ENCODE measurements around the gene RNF44. TPM values are rescaled to one million over a fixed set of nuclear protein-coding genes. Genes with fewer than 3 reads are reported as not detected.

The RNF44 gene
- total and polyA plus RNA-seq, 2 experiments from 2014 or later, result 13.0 to 17.4 TPM

DNA sequence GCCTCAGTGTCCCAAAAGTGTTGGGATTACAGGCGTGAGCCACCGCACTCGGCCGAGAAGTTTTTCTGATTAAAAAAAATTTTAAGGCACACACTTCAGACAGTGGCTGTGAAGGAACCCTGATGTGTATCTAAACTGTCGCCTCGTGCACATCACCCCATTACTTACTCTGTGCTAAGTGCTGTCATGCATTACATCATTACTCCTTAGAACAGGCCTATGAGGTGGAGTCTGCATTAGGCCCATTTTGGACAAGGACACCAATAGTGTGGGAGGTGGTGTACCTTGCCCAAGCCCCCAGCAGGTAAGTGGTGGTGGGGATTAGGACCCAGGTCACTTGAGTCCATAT lies 8.2 kb upstream of the RNF44 start:
- WGBS (ENCODE audit: low lambda C conversion rate, missing lambda C conversion rate), result 95% methylated on average over 6 of the region's 6 CpGs
- peaks cover 54% of the 10 kb centered on the region for H3K4me1 ChIP-seq (ENCODE audit: insufficient read depth)

DNA sequence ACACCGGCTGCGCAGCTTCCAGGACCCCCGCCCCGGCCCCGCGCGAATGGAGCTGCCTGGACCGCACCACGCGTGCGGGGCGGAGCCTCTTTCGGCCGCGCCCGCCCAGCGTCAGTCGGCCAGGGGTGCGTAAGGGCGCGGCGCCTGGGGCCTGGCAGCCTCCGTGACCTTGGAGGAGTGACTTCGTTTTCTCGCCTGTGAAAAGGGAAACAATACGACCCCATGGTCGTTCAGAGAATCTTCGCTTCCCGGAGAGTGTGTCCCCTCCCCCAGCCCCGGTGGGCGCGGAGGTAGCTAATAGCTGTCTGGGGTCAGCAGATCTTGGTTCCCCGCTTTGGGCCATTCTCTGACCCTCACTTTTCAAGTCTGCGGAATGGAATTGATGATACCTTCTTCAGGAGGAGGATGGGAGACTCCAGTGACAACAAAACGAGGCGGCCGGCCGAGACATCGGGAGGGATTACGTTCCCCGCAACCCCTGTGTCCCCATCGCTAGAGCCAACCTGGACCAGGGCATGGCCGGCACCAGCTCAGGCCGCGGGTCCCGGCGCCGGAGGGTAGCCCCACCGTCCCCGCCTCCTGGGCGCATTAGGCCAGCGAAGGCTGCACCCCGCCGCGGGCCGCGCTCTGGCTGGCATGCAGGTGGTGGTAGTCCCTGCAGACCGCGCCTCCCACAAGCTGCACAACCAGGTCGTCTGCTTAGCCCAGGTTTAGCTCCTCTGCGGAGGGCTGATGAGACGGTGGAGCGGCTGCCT lies 6.4 kb upstream of the RNF44 start:
- Histone ChIP-seq H3K27me3 (no peaks in the 10 kb centered on the region), H3K9me3 (ENCODE audit: low read depth) (no peaks in the 10 kb centered on the region), H3K4me2 (peak overlapping the region; percentile 97), H3K4me1 (ENCODE audit: insufficient read depth) (peaks cover 46% of the 10 kb centered on the region), H3K27ac (peak overlapping the region; percentile 99), H4K20me1 (ENCODE audit: insufficient read depth, poor library complexity, severe bottlenecking) (no peaks in the 10 kb centered on the region), H3K36me3 (replicated peaks; ENCODE audit: insufficient read depth, low read depth) (no peaks in the 10 kb centered on the region), H3K79me2 (peaks cover 5% of the 10 kb centered on the region), H3K4me3 (peak overlapping the region; percentile 40), H3K9me2 (replicated peaks; ENCODE audit: insufficient read depth) (no peaks in the 10 kb centered on the region), H2AFZ (peak overlapping the region; percentile 71)
- peak; percentile 91 for DNase-seq (ENCODE audit: low spot score)
- TF ChIP-seq EZH2phosphoT487 (IDR thresholded peaks at IDR 0.05; ENCODE audit: low read depth, severe bottlenecking, unreplicated experiment), result no peak
- 1% methylated on average over 55 of the region's 63 CpGs for WGBS (ENCODE audit: low lambda C conversion rate, missing lambda C conversion rate)

More for the DNA sequence above, 8.2 kb upstream of the RNF44 start:
- TF ChIP-seq, protein P1, sequence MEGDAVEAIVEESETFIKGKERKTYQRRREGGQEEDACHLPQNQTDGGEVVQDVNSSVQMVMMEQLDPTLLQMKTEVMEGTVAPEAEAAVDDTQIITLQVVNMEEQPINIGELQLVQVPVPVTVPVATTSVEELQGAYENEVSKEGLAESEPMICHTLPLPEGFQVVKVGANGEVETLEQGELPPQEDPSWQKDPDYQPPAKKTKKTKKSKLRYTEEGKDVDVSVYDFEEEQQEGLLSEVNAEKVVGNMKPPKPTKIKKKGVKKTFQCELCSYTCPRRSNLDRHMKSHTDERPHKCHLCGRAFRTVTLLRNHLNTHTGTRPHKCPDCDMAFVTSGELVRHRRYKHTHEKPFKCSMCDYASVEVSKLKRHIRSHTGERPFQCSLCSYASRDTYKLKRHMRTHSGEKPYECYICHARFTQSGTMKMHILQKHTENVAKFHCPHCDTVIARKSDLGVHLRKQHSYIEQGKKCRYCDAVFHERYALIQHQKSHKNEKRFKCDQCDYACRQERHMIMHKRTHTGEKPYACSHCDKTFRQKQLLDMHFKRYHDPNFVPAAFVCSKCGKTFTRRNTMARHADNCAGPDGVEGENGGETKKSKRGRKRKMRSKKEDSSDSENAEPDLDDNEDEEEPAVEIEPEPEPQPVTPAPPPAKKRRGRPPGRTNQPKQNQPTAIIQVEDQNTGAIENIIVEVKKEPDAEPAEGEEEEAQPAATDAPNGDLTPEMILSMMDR (IDR thresholded peaks at IDR 0.05; ENCODE audit: poor library complexity), result no peak
- TF ChIP-seq EZH2 (IDR thresholded peaks at IDR 0.05; ENCODE audit: borderline replicate concordance), result no peak
- no peak for TF ChIP-seq EZH2phosphoT487 (IDR thresholded peaks at IDR 0.05; ENCODE audit: low read depth, severe bottlenecking, unreplicated experiment)
- peak overlapping the region; percentile 68 for H3K4me2 ChIP-seq
- H3K79me2 ChIP-seq, result peaks cover 5% of the 10 kb centered on the region
- peak overlapping the region; percentile 99 for H3K27ac ChIP-seq
- H3K27me3 ChIP-seq, result no peaks in the 10 kb centered on the region
- no peak overlapping the region for H3K4me3 ChIP-seq
- H3K9me2 ChIP-seq (replicated peaks; ENCODE audit: insufficient read depth), result no peaks in the 10 kb centered on the region
- no peaks in the 10 kb centered on the region for H3K36me3 ChIP-seq (replicated peaks; ENCODE audit: insufficient read depth, low read depth)
- no peaks in the 10 kb centered on the region for H4K20me1 ChIP-seq (ENCODE audit: insufficient read depth, poor library complexity, severe bottlenecking)
- DNase-seq (ENCODE audit: low spot score), result no peak
- no peaks in the 10 kb centered on the region for H3K9me3 ChIP-seq (ENCODE audit: low read depth)
- H2AFZ ChIP-seq, result no peak overlapping the region

DNA sequence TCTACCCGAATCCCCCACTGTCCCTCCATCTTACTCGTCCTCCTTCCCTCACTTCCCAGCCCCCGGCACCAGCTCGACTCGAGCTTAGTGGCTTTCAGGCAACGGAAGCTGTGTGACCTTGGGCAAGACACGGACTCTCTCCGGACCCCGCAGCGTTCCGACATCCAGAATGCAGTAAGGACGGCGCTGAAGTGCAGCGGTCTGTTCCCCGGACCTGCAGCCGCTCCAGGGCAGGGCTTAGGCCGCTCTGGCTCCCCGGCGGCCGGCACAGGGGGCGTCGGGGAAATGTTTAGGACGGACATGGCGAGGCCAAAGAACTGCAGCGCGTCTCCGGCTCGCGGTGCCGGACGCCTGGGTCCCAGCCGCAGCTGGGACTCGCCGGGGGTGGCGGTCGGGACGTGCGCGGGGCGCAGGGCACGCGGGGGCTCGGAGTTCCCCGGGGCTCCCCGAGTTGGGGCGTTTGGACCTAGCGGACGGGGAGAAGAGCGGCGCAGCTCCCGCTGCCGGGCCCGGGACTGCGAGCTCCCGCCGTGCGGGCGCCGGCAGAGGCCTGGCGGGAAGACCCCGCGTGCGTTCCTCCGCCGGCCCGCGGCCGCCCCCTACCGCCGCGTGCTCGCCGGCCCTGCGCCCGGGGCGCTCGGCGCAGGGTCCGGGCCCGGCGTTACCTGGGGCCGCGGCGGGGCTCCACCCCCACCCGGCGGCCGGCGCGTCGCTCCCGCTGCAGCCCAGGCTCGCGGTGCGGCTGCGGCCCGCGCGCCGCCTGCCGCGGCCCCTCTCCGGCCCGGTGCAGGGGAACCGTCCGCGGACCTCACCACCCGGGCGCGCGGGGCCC lies 5.6 kb upstream of the RNF44 start:
- Histone ChIP-seq H3K4me2 (peak overlapping the region; percentile 97), H3K9me2 (replicated peaks; ENCODE audit: insufficient read depth) (no peaks in the 10 kb centered on the region), H3K9me3 (ENCODE audit: low read depth) (no peaks in the 10 kb centered on the region), H3K27me3 (no peaks in the 10 kb centered on the region), H3K79me2 (peaks cover 5% of the 10 kb centered on the region), H4K20me1 (ENCODE audit: insufficient read depth, poor library complexity, severe bottlenecking) (no peaks in the 10 kb centered on the region), H3K27ac (peak overlapping the region; percentile 99), H2AFZ (peak overlapping the region; percentile 71), H3K4me3 (peak overlapping the region; percentile 88), H3K36me3 (replicated peaks; ENCODE audit: insufficient read depth, low read depth) (no peaks in the 10 kb centered on the region), H3K4me1 (ENCODE audit: insufficient read depth) (peaks cover 44% of the 10 kb centered on the region)
- 2% methylated on average over 71 of the region's 110 CpGs for WGBS (ENCODE audit: low lambda C conversion rate, missing lambda C conversion rate)
- peak; percentile 82 for DNase-seq (ENCODE audit: low spot score)
- TF ChIP-seq EZH2phosphoT487 (IDR thresholded peaks at IDR 0.05; ENCODE audit: low read depth, severe bottlenecking, unreplicated experiment), result no peak
- no peak for TF ChIP-seq EZH2 (IDR thresholded peaks at IDR 0.05; ENCODE audit: borderline replicate concordance)
- TF ChIP-seq, protein P1 (IDR thresholded peaks at IDR 0.05; ENCODE audit: poor library complexity), result no peak

DNA sequence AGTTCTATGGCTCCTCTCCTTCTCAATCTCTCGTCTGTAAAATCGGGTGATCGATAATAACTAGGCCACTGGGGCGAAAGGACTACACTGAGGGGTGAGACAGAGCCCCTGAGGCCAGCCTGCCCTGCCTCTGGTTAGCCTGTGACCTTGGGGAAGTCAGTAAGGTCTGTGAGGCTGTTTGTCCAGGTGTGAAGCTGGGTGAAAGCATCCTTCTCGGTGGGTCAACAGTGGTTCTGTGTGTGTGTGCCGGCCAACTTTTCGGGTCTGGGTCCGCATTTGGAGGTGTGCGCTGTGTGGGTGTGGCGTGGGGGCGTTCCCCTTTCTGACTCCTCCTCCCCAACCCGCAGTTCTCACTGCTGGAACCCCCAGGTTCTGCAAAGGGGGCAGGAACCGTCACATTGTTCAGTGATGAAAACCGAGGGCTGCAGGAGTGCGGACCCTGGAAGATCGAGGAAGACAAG lies 5.0 kb upstream of the RNF44 start:
- 52% methylated on average over 15 of the region's 16 CpGs for WGBS (ENCODE audit: low lambda C conversion rate, missing lambda C conversion rate)
- no peaks in the 10 kb centered on the region for H3K27me3 ChIP-seq
- H3K36me3 ChIP-seq (replicated peaks; ENCODE audit: insufficient read depth, low read depth), result no peaks in the 10 kb centered on the region
- H3K9me2 ChIP-seq (replicated peaks; ENCODE audit: insufficient read depth), result no peaks in the 10 kb centered on the region
- no peaks in the 10 kb centered on the region for H3K9me3 ChIP-seq (ENCODE audit: low read depth)
- peaks cover 40% of the 10 kb centered on the region for H3K4me1 ChIP-seq (ENCODE audit: insufficient read depth)
- H3K27ac ChIP-seq, result peak overlapping the region; percentile 97
- peaks cover 5% of the 10 kb centered on the region for H3K79me2 ChIP-seq
- H3K4me2 ChIP-seq, result peak overlapping the region; percentile 97
- no peak for DNase-seq (ENCODE audit: low spot score)
- peak overlapping the region; percentile 88 for H3K4me3 ChIP-seq
- TF ChIP-seq EZH2phosphoT487 (IDR thresholded peaks at IDR 0.05; ENCODE audit: low read depth, severe bottlenecking, unreplicated experiment), result no peak
- TF ChIP-seq, protein P1 (IDR thresholded peaks at IDR 0.05; ENCODE audit: poor library complexity), result no peak
- no peak for TF ChIP-seq EZH2 (IDR thresholded peaks at IDR 0.05; ENCODE audit: borderline replicate concordance)
- no peaks in the 10 kb centered on the region for H4K20me1 ChIP-seq (ENCODE audit: insufficient read depth, poor library complexity, severe bottlenecking)
- peak overlapping the region; percentile 53 for H2AFZ ChIP-seq

Data from hepatocyte (in vitro differentiated cells).